B cell (primary cell): Measurements from ENCODE around the gene BNC2. TPM values are rescaled to one million over a fixed set of nuclear protein-coding genes. Genes with fewer than 3 reads are reported as not detected.

Experiments
- ATAC-seq: fragments of 200-7000 bp; cut with Tn5 transposase; one replicate; pipeline ENCODE4 v1.10.0; 2021; ENCODE audit warnings: low read depth, mild to moderate bottlenecking, moderate number of reproducible peaks, moderate library complexity
- CTCF ChIA-PET: fragments of 350-600 bp; sonication (Branson Sonifier 250); formaldehyde crosslinking; loops from one replicate; lab custom pipeline; 2021; ENCODE audit warnings: antibody characterized with exemption, inconsistent platforms; lab: Charles Lee
- POLR2A ChIA-PET: fragments of 350-600 bp; sonication (Branson Sonifier 250); formaldehyde crosslinking; loops from one replicate; lab custom pipeline; 2021; ENCODE audit warnings: antibody characterized with exemption; lab: Charles Lee
- DNase-seq: peaks from one replicate; pipeline ENCODE4 v3.0.0; 2013
- H2AFZ ChIP-seq: 2 replicates; pipeline ENCODE4 v1.6.1; 2012; ENCODE audit warnings: mild to moderate bottlenecking, low read depth, low read length; ENCODE audit not compliant: insufficient read depth, poor library complexity, severe bottlenecking
- H3K27ac ChIP-seq, 2 donors: 1 replicate in 1 of 2; 2 replicates in 1 of 2; pipeline ENCODE4 v1.5.1; 2012 to 2013; ENCODE audit warnings: low read length in 2 of 2, mild to moderate bottlenecking in 2 of 2, moderate library complexity in 1 of 2
- H3K27me3 ChIP-seq, 4 experiments: fragments of 200-600 bp in 1 of 4; sonication (generic) in 1 of 4; replicated peaks in 1 of 4; 1 replicate in 2 of 4; 2 replicates in 2 of 4; pipeline versions ENCODE4 v1.6.1 to v1.7.0; 2013 to 2016; ENCODE audit warnings: low read length in 3 of 4, mild to moderate bottlenecking in 2 of 4, mixed read lengths in 1 of 4, moderate library complexity in 1 of 4; ENCODE audit not compliant: insufficient read depth in 4 of 4, control insufficient read depth in 3 of 4; ENCODE audit errors: control extremely low read depth in 1 of 4
- H3K36me3 ChIP-seq, 2 experiments: replicated peaks in 1 of 2; 1 replicate in 1 of 2; 2 replicates in 1 of 2; pipeline versions ENCODE4 v1.6.1 to v1.7.1; 2013; ENCODE audit warnings: low read length in 1 of 2; ENCODE audit not compliant: insufficient read depth in 2 of 2, control insufficient read depth in 1 of 2; ENCODE audit errors: control extremely low read depth in 1 of 2, extremely low read depth in 1 of 2
- H3K4me1 ChIP-seq, 2 donors: fragments of 200-600 bp in 1 of 2; sonication (generic) in 1 of 2; 1 replicate in 1 of 2; 2 replicates in 1 of 2; pipeline versions ENCODE4 v1.5.1 to v1.6.1; 2013 to 2017; ENCODE audit warnings: low read length in 2 of 2; ENCODE audit not compliant: control insufficient read depth in 2 of 2, insufficient read depth in 2 of 2
- H3K4me2 ChIP-seq: replicated peaks from 2 replicates; pipeline ENCODE3; 2012; ENCODE audit warnings: mild to moderate bottlenecking, low read depth, low read length; ENCODE audit not compliant: poor library complexity, severe bottlenecking
- H3K4me3 ChIP-seq, 5 experiments: fragments of 200-600 bp in 1 of 5; sonication (generic) in 1 of 5; 1 replicate in 3 of 5; 2 replicates in 2 of 5; pipeline versions ENCODE4 v1.5.1 to v1.7.0; 2011 to 2016; ENCODE audit warnings: low read length in 4 of 5, mild to moderate bottlenecking in 4 of 5, low read depth in 2 of 5, control low read depth in 1 of 5, moderate library complexity in 1 of 5; ENCODE audit not compliant: insufficient read depth in 1 of 5; ENCODE audit errors: control extremely low read depth in 1 of 5, extremely low read depth in 1 of 5
- H3K79me2 ChIP-seq: fragments of 200-600 bp; sonication (generic); one replicate; pipeline ENCODE4 v1.6.0; 2016; ENCODE audit warnings: low read length; ENCODE audit not compliant: control insufficient read depth, insufficient read depth
- H3K9ac ChIP-seq: fragments of 200-600 bp; sonication (generic); 2 replicates; pipeline ENCODE4 v1.6.1; 2017; ENCODE audit warnings: mild to moderate bottlenecking, low read length, moderate library complexity
- H3K9me3 ChIP-seq, 3 donors: one replicate each; pipeline versions ENCODE4 v1.6.1 to v1.7.1; 2013; ENCODE audit warnings: low read length in 2 of 3; ENCODE audit not compliant: control insufficient read depth in 2 of 3, insufficient read depth in 1 of 3; ENCODE audit errors: control extremely low read depth in 1 of 3
- H4K20me1 ChIP-seq: 2 replicates; pipeline ENCODE4 v1.6.0; 2012; ENCODE audit warnings: mild to moderate bottlenecking, low read length; ENCODE audit not compliant: insufficient read depth, control insufficient read depth, poor library complexity, severe bottlenecking
- H3K27ac Mint-ChIP-seq: one replicate; pipeline ENCODE4 v1.8.0; 2021; ENCODE audit warnings: mixed read lengths
- H3K27me3 Mint-ChIP-seq: one replicate; pipeline ENCODE4 v1.8.0; 2021; ENCODE audit warnings: mixed read lengths
- H3K4me1 Mint-ChIP-seq: one replicate; pipeline ENCODE4 v1.8.0; 2021; ENCODE audit warnings: mixed read lengths
- H3K4me3 Mint-ChIP-seq: one replicate; pipeline ENCODE4 v1.8.0; 2021; ENCODE audit warnings: mixed read lengths
- H3K9me3 Mint-ChIP-seq: one replicate; pipeline ENCODE4 v1.8.0; 2022; ENCODE audit warnings: mixed read lengths; ENCODE audit not compliant: insufficient read depth
- EZH2 ChIP-seq: IDR thresholded peaks from 2 replicates; pipeline ENCODE4 v1.6.1; 2012; ENCODE audit warnings: borderline replicate concordance, low read depth, mild to moderate bottlenecking, moderate library complexity, low read length; ENCODE audit not compliant: insufficient read depth, poor library complexity, severe bottlenecking
- WGBS: methylation state at CpG from one replicate; pipeline ENCODE4 v1.1.5; 2013; ENCODE audit warnings: missing lambda C conversion rate; ENCODE audit not compliant: insufficient coverage; 5-methylcytosine and 5-hydroxymethylcytosine counted together
- intact Hi-C: fragments of 100-400 bp; cut with micrococcal nuclease; formaldehyde crosslinking; loops from one replicate; pipeline ENCODE4 v1.10.0; 2022
- polyA plus RNA-seq: library from polyadenylated mRNA; depleted of rRNA; stranded (reverse); fragments of >200 nt; gene quantifications from 2 replicates; pipeline ENCODE4 v1.2.3, GENCODE V29; 2012
- total RNA-seq, 2 donors: library from RNA; stranded (reverse); fragments of 120-200 nt in 1 of 2; gene quantifications; 1 replicate in 1 of 2; 2 replicates in 1 of 2; pipeline versions ENCODE4 v1.2.3 to v1.2.4, GENCODE V29; 2013 to 2022
- TF ChIP-seq, protein P1 (sequence below): fragments of 200-600 bp; IDR thresholded peaks from one replicate; pipeline ENCODE4 v1.8.0; 2022; ENCODE audit warnings: antibody characterized with exemption, mild to moderate bottlenecking

The BNC2 gene
- total and polyA plus RNA-seq, 2 donors (not counting 1 experiment from before 2014, with no cell fraction given): 0.01 TPM; not detected in 1

DNA sequence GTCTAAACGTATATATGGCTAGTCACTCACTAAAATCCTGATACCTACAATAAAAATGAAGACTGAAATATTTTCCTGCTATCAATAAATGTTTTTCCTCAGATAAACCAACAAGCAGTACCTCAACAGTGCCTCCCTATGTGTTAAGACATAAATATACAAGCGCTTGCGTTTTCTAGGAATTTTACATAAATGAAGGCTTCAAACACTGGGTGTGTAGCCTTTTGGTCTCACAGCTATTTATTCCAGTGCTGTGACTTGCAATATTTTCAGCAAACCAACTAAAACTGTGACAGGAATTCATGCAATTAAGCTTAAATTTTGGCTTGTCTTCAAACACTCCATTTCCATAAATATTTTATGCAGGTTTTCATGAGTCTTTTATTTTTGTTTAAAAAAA is 437.0 kb downstream of the BNC2 start:
- Histone ChIP-seq H3K36me3 (no peaks in the 10 kb centered on the region), H3K27me3 (no peaks in the 10 kb centered on the region), H3K79me2 (no peaks in the 10 kb centered on the region), H3K4me2 (no peak overlapping the region), H3K4me1 (no peaks in the 10 kb centered on the region), H4K20me1 (no peaks in the 10 kb centered on the region), H3K9me3 (peaks cover 0 to 16% (median 0%) of the 10 kb centered on the region in 3 donors), H3K9ac (no peak overlapping the region), H2AFZ (no peak overlapping the region), H3K4me3 (no peak overlapping the region), H3K27ac (no peak overlapping the region)
- ATAC-seq (no peak), DNase-seq (no peak)
- no peak overlapping the region for H3K4me3 Mint-ChIP-seq
- peaks cover 5% of the 10 kb centered on the region for H3K9me3 Mint-ChIP-seq
- no peak for TF ChIP-seq EZH2
- TF ChIP-seq, protein P1, sequence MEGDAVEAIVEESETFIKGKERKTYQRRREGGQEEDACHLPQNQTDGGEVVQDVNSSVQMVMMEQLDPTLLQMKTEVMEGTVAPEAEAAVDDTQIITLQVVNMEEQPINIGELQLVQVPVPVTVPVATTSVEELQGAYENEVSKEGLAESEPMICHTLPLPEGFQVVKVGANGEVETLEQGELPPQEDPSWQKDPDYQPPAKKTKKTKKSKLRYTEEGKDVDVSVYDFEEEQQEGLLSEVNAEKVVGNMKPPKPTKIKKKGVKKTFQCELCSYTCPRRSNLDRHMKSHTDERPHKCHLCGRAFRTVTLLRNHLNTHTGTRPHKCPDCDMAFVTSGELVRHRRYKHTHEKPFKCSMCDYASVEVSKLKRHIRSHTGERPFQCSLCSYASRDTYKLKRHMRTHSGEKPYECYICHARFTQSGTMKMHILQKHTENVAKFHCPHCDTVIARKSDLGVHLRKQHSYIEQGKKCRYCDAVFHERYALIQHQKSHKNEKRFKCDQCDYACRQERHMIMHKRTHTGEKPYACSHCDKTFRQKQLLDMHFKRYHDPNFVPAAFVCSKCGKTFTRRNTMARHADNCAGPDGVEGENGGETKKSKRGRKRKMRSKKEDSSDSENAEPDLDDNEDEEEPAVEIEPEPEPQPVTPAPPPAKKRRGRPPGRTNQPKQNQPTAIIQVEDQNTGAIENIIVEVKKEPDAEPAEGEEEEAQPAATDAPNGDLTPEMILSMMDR: no peak
- H3K27me3 Mint-ChIP-seq: no peaks in the 10 kb centered on the region
- CTCF ChIA-PET: no interaction called here
- 100% methylated on average over 3 of the region's 3 CpGs for WGBS
- POLR2A ChIA-PET: no interaction called here
- no peak overlapping the region for H3K27ac Mint-ChIP-seq
- H3K4me1 Mint-ChIP-seq: no peaks in the 10 kb centered on the region
- intact Hi-C loops: no loop called here

DNA sequence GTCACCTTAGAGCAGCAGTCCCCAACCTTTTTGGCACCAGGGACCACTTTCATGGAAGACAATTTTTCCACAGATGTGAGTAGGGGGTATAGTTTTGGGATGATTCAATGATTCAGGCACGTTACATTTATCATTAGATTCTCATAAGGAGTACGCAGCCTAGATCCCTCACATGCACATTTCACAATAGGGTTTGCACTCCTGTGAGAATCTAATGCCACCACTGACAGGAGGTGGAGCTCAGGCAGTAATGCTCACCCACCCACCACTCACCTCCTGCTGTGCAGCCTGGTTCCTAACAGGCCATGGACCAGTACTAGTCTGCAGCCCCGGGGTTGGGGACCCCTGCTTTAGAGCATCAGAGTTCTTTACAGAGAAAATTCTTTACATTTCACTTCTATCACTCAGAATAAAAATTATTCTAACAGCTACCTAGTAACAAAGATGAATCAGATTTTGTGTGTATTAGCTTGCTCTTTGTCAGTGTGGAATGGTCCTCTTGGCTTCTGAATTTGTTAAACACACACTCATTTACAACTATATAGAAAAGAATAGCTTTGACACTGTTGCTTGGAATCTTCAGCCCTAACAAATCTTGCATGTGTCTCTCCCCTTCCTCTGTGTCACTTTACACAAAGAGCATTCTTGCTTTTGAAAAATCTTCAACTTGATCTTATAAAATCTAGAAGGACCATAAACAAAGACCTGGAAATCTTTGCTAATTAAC is 438.6 kb downstream of the BNC2 start:
- Histone ChIP-seq H3K9ac (no peak overlapping the region), H3K27ac (no peak overlapping the region), H3K27me3 (no peaks in the 10 kb centered on the region), H3K9me3 (peaks cover 0 to 11% (median 0%) of the 10 kb centered on the region in 3 donors), H3K4me2 (no peak overlapping the region), H3K4me1 (no peaks in the 10 kb centered on the region), H3K79me2 (no peaks in the 10 kb centered on the region), H3K36me3 (no peaks in the 10 kb centered on the region), H2AFZ (no peak overlapping the region), H4K20me1 (no peaks in the 10 kb centered on the region), H3K4me3 (no peak overlapping the region)
- WGBS: no CpG with 5 or more reads among the region's 3 CpGs
- Mint-ChIP-seq H3K27me3 (no peaks in the 10 kb centered on the region), H3K4me3 (no peak overlapping the region), H3K4me1 (no peaks in the 10 kb centered on the region), H3K27ac (no peak overlapping the region), H3K9me3 (peaks cover 5% of the 10 kb centered on the region)
- no peak for DNase-seq
- ATAC-seq: no peak
- TF ChIP-seq, protein P1: no peak
- TF ChIP-seq EZH2: no peak
- POLR2A ChIA-PET: no interaction called here
- intact Hi-C loops: no loop called here
- CTCF ChIA-PET: no interaction called here
